ENCODE measurements around the gene PXMP2. TPM values are rescaled to one million over a fixed set of nuclear protein-coding genes. Genes with fewer than 3 reads are reported as not detected.

The PXMP2 gene
- polyA plus RNA-seq, 3 donors = 2.9 to 9.2 (median 8.7) TPM

GRCh38 chr12:132674561-132674960 lies 12.8 kb upstream of the PXMP2 start:
- H3K79me2 ChIP-seq (ENCODE audit: insufficient read depth, low read length) = no peaks in the 10 kb centered on the region
- TF ChIP-seq, protein P1, sequence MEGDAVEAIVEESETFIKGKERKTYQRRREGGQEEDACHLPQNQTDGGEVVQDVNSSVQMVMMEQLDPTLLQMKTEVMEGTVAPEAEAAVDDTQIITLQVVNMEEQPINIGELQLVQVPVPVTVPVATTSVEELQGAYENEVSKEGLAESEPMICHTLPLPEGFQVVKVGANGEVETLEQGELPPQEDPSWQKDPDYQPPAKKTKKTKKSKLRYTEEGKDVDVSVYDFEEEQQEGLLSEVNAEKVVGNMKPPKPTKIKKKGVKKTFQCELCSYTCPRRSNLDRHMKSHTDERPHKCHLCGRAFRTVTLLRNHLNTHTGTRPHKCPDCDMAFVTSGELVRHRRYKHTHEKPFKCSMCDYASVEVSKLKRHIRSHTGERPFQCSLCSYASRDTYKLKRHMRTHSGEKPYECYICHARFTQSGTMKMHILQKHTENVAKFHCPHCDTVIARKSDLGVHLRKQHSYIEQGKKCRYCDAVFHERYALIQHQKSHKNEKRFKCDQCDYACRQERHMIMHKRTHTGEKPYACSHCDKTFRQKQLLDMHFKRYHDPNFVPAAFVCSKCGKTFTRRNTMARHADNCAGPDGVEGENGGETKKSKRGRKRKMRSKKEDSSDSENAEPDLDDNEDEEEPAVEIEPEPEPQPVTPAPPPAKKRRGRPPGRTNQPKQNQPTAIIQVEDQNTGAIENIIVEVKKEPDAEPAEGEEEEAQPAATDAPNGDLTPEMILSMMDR (IDR thresholded peaks at IDR 0.05) = no peak
- H2AFZ ChIP-seq (ENCODE audit: insufficient read depth, low read depth, low read length, poor library complexity, severe bottlenecking) = no peak overlapping the region
- H3K27ac ChIP-seq (ENCODE audit: low read depth in 1 of 2, low read length in 2 of 2) = no peak overlapping the region
- no peak overlapping the region for H3K4me3 ChIP-seq (replicated peaks in 1 of 3; ENCODE audit: low read depth in 2 of 3, low read length in 3 of 3)
- DNase-seq = no peak
- H3K36me3 Mint-ChIP-seq = peaks cover 63 to 89% of the 10 kb centered on the region in 2 donors
- H3K9me3 Mint-ChIP-seq = no peaks in the 10 kb centered on the region
- H3K9me3 ChIP-seq (replicated peaks in 1 of 2; ENCODE audit: control insufficient read depth in 1 of 2, insufficient read depth in 1 of 2, low read length in 2 of 2) = no peaks in the 10 kb centered on the region
- no peaks in the 10 kb centered on the region for H4K20me1 ChIP-seq (ENCODE audit: insufficient read depth, low read length)
- peaks cover 61 to 86% of the 10 kb centered on the region in 2 donors for H3K36me3 ChIP-seq (replicated peaks in 1 of 2; ENCODE audit: control insufficient read depth in 1 of 2, insufficient read depth in 2 of 2, low read length in 2 of 2)
- H3K4me2 ChIP-seq (replicated peaks; ENCODE audit: extremely low read depth, low read length, poor library complexity, severe bottlenecking) = no peak overlapping the region
- H3K4me3 Mint-ChIP-seq = no peak overlapping the region
- no peak overlapping the region for H3K9ac ChIP-seq (ENCODE audit: insufficient read depth, low read length, poor library complexity, severe bottlenecking)
- no peaks in the 10 kb centered on the region for H3K27me3 ChIP-seq (ENCODE audit: control insufficient read depth in 2 of 2, insufficient read depth in 2 of 2, low read length in 2 of 2)
- H3K27me3 Mint-ChIP-seq (ENCODE audit: low read depth in 3 of 3) = peaks cover 0 to 2% (median 0%) of the 10 kb centered on the region in 3 donors
- H3K27ac Mint-ChIP-seq = peak overlapping the region in 2 of 7 donors; percentile 52 to 54
- H3K4me1 Mint-ChIP-seq = peaks cover 2% of the 10 kb centered on the region
- no peaks in the 10 kb centered on the region for H3K4me1 ChIP-seq (ENCODE audit: control insufficient read depth in 1 of 2, insufficient read depth in 2 of 2, low read length in 2 of 2)
- WGBS (ENCODE audit: insufficient coverage) = 96% methylated on average over 5 of the region's 5 CpGs
- intact Hi-C loops (cut with micrococcal nuclease) = no loop called here

GRCh38 chr12:132675757-132676432 lies 11.5 kb upstream of the PXMP2 start:
- Mint-ChIP-seq H3K4me1 (peaks cover 2% of the 10 kb centered on the region), H3K27ac (no peak overlapping the region), H3K36me3 (peaks cover 71 to 90% of the 10 kb centered on the region in 2 donors), H3K27me3 (ENCODE audit: low read depth in 3 of 3) (peaks cover 0 to 2% (median 0%) of the 10 kb centered on the region in 3 donors), H3K9me3 (no peaks in the 10 kb centered on the region), H3K4me3 (no peak overlapping the region)
- H3K4me3 ChIP-seq (replicated peaks in 1 of 3; ENCODE audit: low read depth in 2 of 3, low read length in 3 of 3) = no peak overlapping the region
- no peak overlapping the region for H3K9ac ChIP-seq (ENCODE audit: insufficient read depth, low read length, poor library complexity, severe bottlenecking)
- TF ChIP-seq, protein P1 (IDR thresholded peaks at IDR 0.05) = no peak
- H3K9me3 ChIP-seq (replicated peaks in 1 of 2; ENCODE audit: control insufficient read depth in 1 of 2, insufficient read depth in 1 of 2, low read length in 2 of 2) = no peaks in the 10 kb centered on the region
- WGBS (ENCODE audit: insufficient coverage) = 99% methylated on average over 9 of the region's 14 CpGs
- H3K4me2 ChIP-seq (replicated peaks; ENCODE audit: extremely low read depth, low read length, poor library complexity, severe bottlenecking) = no peak overlapping the region
- no peaks in the 10 kb centered on the region for H4K20me1 ChIP-seq (ENCODE audit: insufficient read depth, low read length)
- H3K36me3 ChIP-seq (replicated peaks in 1 of 2; ENCODE audit: control insufficient read depth in 1 of 2, insufficient read depth in 2 of 2, low read length in 2 of 2) = peaks cover 64 to 89% of the 10 kb centered on the region in 2 donors
- no peak for DNase-seq
- H3K27me3 ChIP-seq (ENCODE audit: control insufficient read depth in 2 of 2, insufficient read depth in 2 of 2, low read length in 2 of 2) = no peaks in the 10 kb centered on the region
- intact Hi-C loops (cut with micrococcal nuclease) = no loop called here
- no peak overlapping the region for H3K27ac ChIP-seq (ENCODE audit: low read depth in 1 of 2, low read length in 2 of 2)
- H2AFZ ChIP-seq (ENCODE audit: insufficient read depth, low read depth, low read length, poor library complexity, severe bottlenecking) = no peak overlapping the region
- no peaks in the 10 kb centered on the region for H3K4me1 ChIP-seq (ENCODE audit: control insufficient read depth in 1 of 2, insufficient read depth in 2 of 2, low read length in 2 of 2)
- peaks cover 13% of the 10 kb centered on the region for H3K79me2 ChIP-seq (ENCODE audit: insufficient read depth, low read length)
